HG03060 (cell line): ENCODE measurements around the gene C6orf89.
"Not testable (repeated sequence)": the region's sequence is repeated elsewhere in the genome, so short reads cannot be mapped to it uniquely, and the experiment has no call there.

ENCODE experiments used
- ATAC-seq: cut with Tn5 transposase; IDR thresholded peaks from one replicate; pipeline ENCODE4 v1.9.1; 2021; ENCODE audit warnings: low read depth, moderate number of reproducible peaks; ENCODE audit not compliant: unreplicated experiment

Gene C6orf89

GRCh38 chr6:36942329-36942728, 56.6 kb downstream of the C6orf89 start:
- ATAC-seq = not testable (repeated sequence)

DNA sequence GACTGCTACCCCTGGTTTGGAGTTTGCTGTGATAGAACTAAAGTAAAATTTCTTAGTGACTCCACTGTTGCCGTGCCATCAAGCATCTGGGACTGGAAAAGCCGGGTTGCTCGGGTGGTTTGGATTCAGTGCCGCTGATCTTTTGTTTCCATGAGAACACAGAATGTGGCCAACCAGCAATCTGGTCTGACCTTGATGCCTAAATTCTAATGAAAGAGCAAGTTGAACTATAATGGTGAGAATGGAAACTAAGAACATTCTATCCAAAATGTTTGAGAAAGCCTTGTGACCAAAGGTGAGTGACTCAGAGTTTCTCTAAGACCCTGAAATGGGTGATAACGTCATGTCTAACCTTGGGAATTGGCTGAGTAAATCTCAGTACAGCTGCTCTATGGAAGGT, 58.9 kb downstream of the C6orf89 start:
- ATAC-seq = no peak

DNA sequence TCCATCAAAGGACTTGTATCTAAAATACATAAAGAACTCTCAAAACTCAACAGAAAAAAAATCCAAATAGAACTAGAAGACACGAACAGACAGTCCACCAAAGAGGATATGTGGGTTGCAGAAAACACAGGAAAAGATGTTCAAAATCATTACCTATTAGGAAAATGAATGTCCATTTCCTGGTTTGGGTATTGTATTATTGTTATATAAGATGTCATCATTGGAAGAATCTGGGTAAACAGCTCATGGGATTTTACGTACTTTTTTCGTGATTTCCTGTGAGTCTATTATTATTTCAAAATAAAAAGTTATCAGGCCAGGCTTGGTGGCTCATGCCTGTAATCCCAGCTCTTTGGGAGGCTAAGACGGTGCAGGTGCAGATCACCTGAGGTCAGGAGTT, 59.5 kb downstream of the C6orf89 start:
- no peak for ATAC-seq

DNA sequence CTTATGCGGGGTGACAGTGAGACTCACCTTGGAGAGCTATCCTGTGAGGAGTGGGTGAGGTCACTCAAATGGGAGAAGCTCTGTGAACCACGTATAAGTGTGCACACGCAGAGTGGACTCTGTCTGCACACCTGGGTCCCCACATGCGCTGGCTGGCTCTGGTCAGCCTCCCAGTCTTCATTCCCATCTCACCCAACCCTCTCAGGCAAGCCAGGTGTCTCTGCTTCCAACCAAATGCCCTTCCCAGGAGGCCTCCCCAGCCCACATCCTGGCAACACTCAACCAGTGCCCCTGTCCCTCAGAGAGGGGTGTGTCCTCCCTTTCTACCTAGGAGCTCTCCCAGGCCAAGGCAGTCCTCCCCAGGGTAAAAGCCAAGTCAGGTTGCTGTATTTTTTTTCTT, 60.8 kb downstream of the C6orf89 start:
- ATAC-seq = no peak

GRCh38 chr6:36947570-36948351, 62.0 kb downstream of the C6orf89 start:
- no peak for ATAC-seq

DNA sequence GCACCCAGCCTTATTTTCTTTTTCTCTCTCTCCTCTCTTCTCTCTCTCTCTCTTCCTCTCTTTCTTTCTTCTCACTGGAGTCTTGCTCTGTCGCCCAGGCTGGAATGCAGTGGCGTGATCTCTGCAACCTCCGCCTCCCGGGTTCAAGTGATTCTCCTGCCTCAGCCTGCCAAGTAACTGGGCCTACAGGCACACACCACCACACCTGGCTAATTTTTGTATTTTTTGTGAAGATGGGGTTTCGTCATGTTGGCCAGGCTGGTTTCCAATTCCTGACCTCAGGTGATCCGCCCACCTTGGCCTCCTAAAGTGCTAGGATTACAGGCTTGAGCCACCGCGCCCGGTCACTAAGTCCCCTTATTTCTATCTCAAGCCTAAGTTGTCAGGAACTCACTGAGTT, 63.3 kb downstream of the C6orf89 start:
- ATAC-seq = not testable (repeated sequence)

DNA sequence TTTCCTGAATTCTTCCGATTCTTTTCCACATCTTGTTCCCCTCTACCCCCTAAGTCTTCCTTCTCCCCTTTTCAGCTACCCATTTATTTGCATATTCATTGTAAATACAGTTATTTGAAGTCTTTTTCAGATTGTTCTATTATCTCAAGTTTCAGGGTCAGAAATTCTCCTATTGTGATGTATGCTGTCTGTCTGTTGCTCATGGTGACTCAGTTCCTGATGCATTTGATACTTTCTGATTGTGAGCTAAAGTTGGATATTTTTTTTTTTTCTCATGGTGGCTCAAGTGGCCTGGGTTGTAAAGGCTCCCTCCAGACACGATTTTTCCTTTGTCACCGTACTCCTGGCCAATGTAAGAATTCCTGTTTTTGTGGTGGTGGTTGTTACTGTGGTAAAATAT, 63.9 kb downstream of the C6orf89 start:
- ATAC-seq = no peak

DNA sequence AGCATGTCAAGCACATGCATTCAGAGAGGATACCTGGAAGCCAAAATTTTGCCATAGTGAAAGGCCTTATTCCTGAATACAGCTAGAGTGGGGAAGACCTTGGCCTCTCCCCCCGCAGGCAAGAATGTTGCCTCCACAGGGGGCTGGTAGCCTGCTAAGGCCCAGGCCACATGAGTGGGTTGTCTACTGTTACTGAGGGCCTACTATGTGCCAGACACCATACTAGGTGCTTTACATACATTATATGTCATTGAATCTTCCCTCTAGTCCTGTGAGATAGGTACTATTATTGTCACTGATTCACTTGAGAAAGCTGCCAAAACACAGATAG, 68.1 kb downstream of the C6orf89 start:
- no peak for ATAC-seq

DNA sequence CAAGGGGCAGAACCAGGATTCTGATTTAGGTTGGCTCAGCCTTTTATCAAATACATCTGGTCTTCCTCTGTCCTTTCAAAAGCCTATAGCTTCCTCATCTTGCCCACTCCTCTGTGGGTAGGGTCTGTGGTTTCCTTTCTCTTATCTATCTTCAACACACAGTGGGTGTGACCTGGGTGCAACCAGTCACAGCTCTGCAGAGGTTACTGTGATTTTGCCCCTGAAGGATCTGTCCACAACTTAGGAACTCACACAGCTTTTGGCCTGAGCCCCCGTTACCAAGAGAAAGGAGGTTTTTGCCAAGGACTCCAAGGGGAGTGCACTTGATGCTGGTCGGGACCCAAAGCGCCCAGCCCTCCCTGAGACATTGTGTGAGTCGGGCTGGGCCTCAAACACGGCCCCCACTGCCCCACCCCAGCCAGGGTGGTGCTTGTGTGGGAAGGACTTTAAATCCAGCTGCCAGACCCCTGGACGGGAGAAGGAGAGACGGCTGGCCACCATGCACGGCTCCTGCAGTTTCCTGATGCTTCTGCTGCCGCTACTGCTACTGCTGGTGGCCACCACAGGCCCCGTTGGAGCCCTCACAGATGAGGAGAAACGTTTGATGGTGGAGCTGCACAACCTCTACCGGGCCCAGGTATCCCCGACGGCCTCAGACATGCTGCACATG, 68.6 kb downstream of the C6orf89 start, which contains the start of gene PI16:
TSS of gene PI16 (plus strand) at position 477 of the 670 bp plus-strand sequence. CDS start at position 500, 23 bp downstream.
- no peak for ATAC-seq

- ATAC-seq = no peak
Observed at GRCh38 chr6:36955136-36955535, 69.4 kb downstream of the C6orf89 start.

GRCh38 chr6:36955671-36956445, 70.1 kb downstream of the C6orf89 start:
- ATAC-seq = no peak

- no peak for ATAC-seq
Observed at GRCh38 chr6:36956446-36956820, 70.7 kb downstream of the C6orf89 start.

- no peak for ATAC-seq
Observed at GRCh38 chr6:36957773-36958271, 72.1 kb downstream of the C6orf89 start.

- ATAC-seq = no peak
Observed at GRCh38 chr6:36958775-36959554, 73.2 kb downstream of the C6orf89 start.

DNA sequence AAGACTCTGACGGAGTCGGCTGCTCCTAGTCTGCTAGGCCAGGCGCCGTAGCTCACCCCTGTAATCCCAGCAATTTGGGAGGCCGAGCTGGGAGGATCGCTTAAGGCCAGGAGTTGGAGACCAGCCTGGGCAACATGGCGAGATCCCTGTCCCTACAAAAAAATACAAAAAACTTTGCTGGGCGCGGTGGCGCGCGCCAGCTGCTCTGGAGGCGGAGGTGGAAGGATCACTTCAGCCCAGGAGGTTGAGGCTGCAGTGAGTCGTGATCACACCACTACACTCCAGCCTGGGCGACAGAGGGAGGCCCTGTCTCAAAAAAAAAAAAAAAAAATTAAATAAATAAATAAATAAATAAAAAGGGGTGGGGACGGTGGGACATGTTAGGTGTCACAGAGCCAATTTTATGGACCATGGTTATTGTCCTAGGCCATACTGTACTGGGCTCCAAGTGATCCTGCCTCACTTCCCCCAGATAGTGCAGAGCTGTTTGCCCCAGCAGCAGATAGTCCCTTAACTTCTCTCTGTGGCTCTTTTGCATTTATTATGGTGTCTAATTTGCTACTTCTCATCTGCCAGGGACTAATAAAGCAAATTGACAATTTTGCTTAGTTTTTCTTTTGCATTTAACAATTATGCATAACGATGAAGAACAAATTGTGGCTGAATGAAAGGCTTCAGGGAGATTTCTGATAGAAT, 74.0 kb downstream of the C6orf89 start:
- no peak for ATAC-seq

DNA sequence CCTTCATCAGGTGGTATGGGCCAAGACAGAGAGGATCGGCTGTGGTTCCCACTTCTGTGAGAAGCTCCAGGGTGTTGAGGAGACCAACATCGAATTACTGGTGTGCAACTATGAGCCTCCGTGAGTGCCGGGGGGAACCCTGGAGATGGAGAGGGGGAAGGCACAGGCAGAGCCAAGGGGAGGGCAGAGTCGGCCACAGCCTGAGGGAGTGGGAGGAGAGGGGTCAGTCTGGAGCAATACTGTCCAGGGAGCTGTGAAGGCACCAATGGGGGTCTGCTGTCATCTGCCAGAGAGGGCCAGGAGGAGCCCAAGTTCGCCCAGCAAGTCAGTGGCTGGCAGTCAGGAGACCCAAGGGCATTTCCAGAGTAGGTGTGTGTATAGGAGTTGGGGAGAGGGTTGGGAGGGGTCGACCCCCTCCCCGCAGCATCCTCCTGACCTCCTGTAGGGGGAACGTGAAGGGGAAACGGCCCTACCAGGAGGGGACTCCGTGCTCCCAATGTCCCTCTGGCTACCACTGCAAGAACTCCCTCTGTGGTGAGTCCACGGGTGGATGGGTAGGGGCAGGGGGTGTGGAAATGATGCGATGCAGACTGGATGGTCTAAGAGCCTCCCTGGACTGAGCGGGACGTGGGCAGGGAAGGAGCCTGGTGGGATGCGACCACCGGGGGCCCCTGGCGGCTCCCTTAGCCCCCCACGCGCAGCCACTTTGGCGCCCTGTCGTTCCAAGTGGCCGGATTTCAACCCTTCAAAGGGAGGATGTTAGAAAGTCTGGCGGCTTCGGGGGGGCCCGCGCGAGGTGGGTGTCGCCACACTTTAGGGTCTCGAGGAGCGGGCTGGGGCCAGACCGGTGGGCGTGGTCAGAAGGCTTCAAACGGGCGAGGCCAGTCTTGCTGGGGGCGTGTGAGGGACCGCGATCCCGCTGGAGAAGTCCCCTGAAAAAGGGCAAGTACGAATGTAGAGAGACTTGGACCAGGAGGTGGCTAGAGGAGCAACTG, 76.0 kb downstream of the C6orf89 start:
- ATAC-seq = no peak

GRCh38 chr6:36962874-36963273, 77.1 kb downstream of the C6orf89 start:
- no peak for ATAC-seq

- no peak for ATAC-seq
Observed at GRCh38 chr6:36963451-36964290, 77.9 kb downstream of the C6orf89 start.
